ENCODE measurements around the gene LIAS.

Gene LIAS

GRCh38 chr4:39442998-39443397 is 15.9 kb upstream of the LIAS start:
- TF ChIP-seq USF1 (IDR thresholded peaks at IDR 0.05) (no peak), CEBPB (IDR thresholded peaks at IDR 0.05) (no peak), MAX (IDR thresholded peaks at IDR 0.05) (no peak), ZBTB7A (IDR thresholded peaks at IDR 0.05; ENCODE audit: low read depth) (no peak), TAF1 (IDR thresholded peaks at IDR 0.05; ENCODE audit: low read depth) (no peak), CREB1 (IDR thresholded peaks at IDR 0.05; ENCODE audit: low read depth) (no peak), NFIC (IDR thresholded peaks at IDR 0.05) (no peak), RAD21 (IDR thresholded peaks at IDR 0.05; ENCODE audit: low read depth) (no peak), TEAD4 (IDR thresholded peaks at IDR 0.05) (no peak), EGR1 (IDR thresholded peaks at IDR 0.05) (no peak), EP300 (IDR thresholded peaks at IDR 0.05; ENCODE audit: borderline replicate concordance) (no peak), TCF12 (IDR thresholded peaks at IDR 0.05; ENCODE audit: low read depth) (no peak), YY1 (IDR thresholded peaks at IDR 0.05; ENCODE audit: low read depth) (no peak), FOXM1 (IDR thresholded peaks at IDR 0.05; ENCODE audit: borderline replicate concordance, low read depth) (no peak), REST (IDR thresholded peaks at IDR 0.05; ENCODE audit: low read depth) (no peak)

GRCh38 chr4:39446483-39446841 is 12.4 kb upstream of the LIAS start:
- TF ChIP-seq EP300 (IDR thresholded peaks at IDR 0.05; ENCODE audit: borderline replicate concordance) (no peak), EGR1 (IDR thresholded peaks at IDR 0.05) (no peak), NFIC (IDR thresholded peaks at IDR 0.05) (no peak), TCF12 (IDR thresholded peaks at IDR 0.05; ENCODE audit: low read depth) (no peak), ZBTB7A (IDR thresholded peaks at IDR 0.05; ENCODE audit: low read depth) (no peak), TEAD4 (IDR thresholded peaks at IDR 0.05) (no peak), RAD21 (IDR thresholded peaks at IDR 0.05; ENCODE audit: low read depth) (no peak), YY1 (IDR thresholded peaks at IDR 0.05; ENCODE audit: low read depth) (no peak), FOXM1 (IDR thresholded peaks at IDR 0.05; ENCODE audit: borderline replicate concordance, low read depth) (no peak), CEBPB (IDR thresholded peaks at IDR 0.05) (no peak), CREB1 (IDR thresholded peaks at IDR 0.05; ENCODE audit: low read depth) (no peak), USF1 (IDR thresholded peaks at IDR 0.05) (no peak), REST (IDR thresholded peaks at IDR 0.05; ENCODE audit: low read depth) (no peak), MAX (IDR thresholded peaks at IDR 0.05) (no peak), TAF1 (IDR thresholded peaks at IDR 0.05; ENCODE audit: low read depth) (no peak)

- TF ChIP-seq RAD21 (IDR thresholded peaks at IDR 0.05; ENCODE audit: low read depth), result no peak
- no peak for TF ChIP-seq MAX (IDR thresholded peaks at IDR 0.05)
- no peak for TF ChIP-seq CREB1 (IDR thresholded peaks at IDR 0.05; ENCODE audit: low read depth)
- no peak for TF ChIP-seq NFIC (IDR thresholded peaks at IDR 0.05)
- TF ChIP-seq USF1 (IDR thresholded peaks at IDR 0.05), result no peak
- no peak for TF ChIP-seq TEAD4 (IDR thresholded peaks at IDR 0.05)
- TF ChIP-seq FOXM1 (IDR thresholded peaks at IDR 0.05; ENCODE audit: borderline replicate concordance, low read depth), result no peak
- TF ChIP-seq TCF12 (IDR thresholded peaks at IDR 0.05; ENCODE audit: low read depth), result no peak
- TF ChIP-seq CEBPB (IDR thresholded peaks at IDR 0.05), result no peak
- no peak for TF ChIP-seq TAF1 (IDR thresholded peaks at IDR 0.05; ENCODE audit: low read depth)
- TF ChIP-seq ZBTB7A (IDR thresholded peaks at IDR 0.05; ENCODE audit: low read depth), result no peak
- TF ChIP-seq EGR1 (IDR thresholded peaks at IDR 0.05), result no peak
- TF ChIP-seq REST (IDR thresholded peaks at IDR 0.05; ENCODE audit: low read depth), result no peak
- TF ChIP-seq EP300 (IDR thresholded peaks at IDR 0.05; ENCODE audit: borderline replicate concordance), result no peak
- TF ChIP-seq YY1 (IDR thresholded peaks at IDR 0.05; ENCODE audit: low read depth), result no peak
Observed at GRCh38 chr4:39446842-39447573, 11.8 kb upstream of the LIAS start.

All from Ishikawa (cell line).